Right lobe of liver (tissue), 6 donors: ENCODE results near the gene VANGL1. TPM values are rescaled to one million over a fixed set of nuclear protein-coding genes. Genes with fewer than 3 reads are reported as not detected.

Source experiments
- ATAC-seq, 4 donors: fragments of 200-7000 bp; cut with Tn5 transposase; one replicate each; pipeline ENCODE4 v1.9.1; 2020; ENCODE audit warnings: mild to moderate bottlenecking in 4 of 4, moderate library complexity in 4 of 4
- DNase-seq, 3 donors: peaks; one replicate each; pipeline ENCODE4 v3.0.0-alpha.2; 2020
- H3K27ac ChIP-seq, 3 donors: fragments of 200-600 bp; one replicate each; pipeline ENCODE4 v1.8.0; 2022
- H3K27me3 ChIP-seq, 2 donors: fragments of 200-600 bp; one replicate each; pipeline ENCODE4 v1.8.0; 2022
- H3K36me3 ChIP-seq, 4 donors: fragments of 200-600 bp; sonication (generic) in 1 of 4; one replicate each; pipeline versions ENCODE4 v1.5.1 to v1.8.0; 2017 to 2022; ENCODE audit warnings: control low read depth in 1 of 4
- H3K4me1 ChIP-seq, 4 donors: fragments of 200-600 bp; sonication (generic) in 1 of 4; one replicate each; pipeline versions ENCODE4 v1.5.1 to v1.8.0; 2017 to 2022; ENCODE audit warnings: control low read depth in 1 of 4
- H3K4me3 ChIP-seq, 3 donors: fragments of 200-600 bp; one replicate each; pipeline ENCODE4 v1.8.0; 2022
- H3K9me3 ChIP-seq, 4 donors: fragments of 200-600 bp; sonication (generic) in 1 of 4; one replicate each; pipeline versions ENCODE4 v1.5.1 to v1.8.0; 2017 to 2022; ENCODE audit warnings: control low read depth in 1 of 4
- CTCF ChIP-seq, 4 donors: fragments of 200-600 bp in 3 of 4; fragments of 450-650 bp in 1 of 4; IDR thresholded peaks; one replicate each; pipeline versions ENCODE4 v1.5.1 to v1.8.0; 2016 to 2022; ENCODE audit warnings: antibody characterized with exemption in 4 of 4, mild to moderate bottlenecking in 2 of 4
- POLR2A ChIP-seq: fragments of 450-650 bp; IDR thresholded peaks from one replicate; pipeline ENCODE4 v1.6.1; 2017; ENCODE audit warnings: antibody characterized with exemption, mild to moderate bottlenecking
- WGBS: methylation state at CpG from one replicate; pipeline ENCODE4 v1.1.6; 2018; ENCODE audit warnings: low coverage, low lambda C conversion rate; ENCODE audit not compliant: insufficient coverage; ENCODE audit errors: missing lambda C conversion rate; 5-methylcytosine and 5-hydroxymethylcytosine counted together
- intact Hi-C, 2 donors: fragments of 100-400 bp; cut with DNase I; formaldehyde crosslinking; loops; one replicate each; pipeline versions ENCODE4 v1.11.2 to v1.14.1; 2022
- total RNA-seq, 6 experiments: library from RNA; depleted of rRNA in 2 of 6; stranded (reverse); fragments of >200 nt in 2 of 6; fragmentation: NEBNext Ultra II Directional in 3 of 6; extraction: Animal tissue kit (Norgen Biotek cat#: 25700) in 3 of 6; gene quantifications; one replicate each; pipeline versions ENCODE4 v1.1.0 to v1.2.4, GENCODE V29; 2016 to 2023
- donor health status: DM: no; HTN: yes; CAD: no.
- donor health status: DM: no; HTN: no; CAD: no.
- donor health status: DM: no; HTN: no; CAD: no.
- donor health status: DM: no; HTN: yes; CAD: no.
- donor health status: DM: no; HTN: yes; CAD: no.

VANGL1 gene
- total RNA-seq, 6 experiments from 2014 or later, result 3.3 to 5.1 (median 4.4) TPM

GRCh38 chr1:115647047-115647446 is 5.3 kb downstream of the VANGL1 start:
- Histone ChIP-seq H3K36me3 (no peaks in the 10 kb centered on the region), H3K9me3 (no peaks in the 10 kb centered on the region), H3K27ac (no peak overlapping the region), H3K4me3 (no peak overlapping the region), H3K27me3 (no peaks in the 10 kb centered on the region), H3K4me1 (peaks cover 0 to 8% (median 0%) of the 10 kb centered on the region in 4 donors)
- TF ChIP-seq CTCF (IDR thresholded peaks at IDR 0.05) (no peak), POLR2A (no peak)
- intact Hi-C loops, result no loop called here
- peak in 1 of 4 donors; percentile 52 for ATAC-seq
- WGBS, result 68% methylated on average over 2 of the region's 2 CpGs
- DNase-seq, result no peak

GRCh38 chr1:115647507-115647906 is 5.7 kb downstream of the VANGL1 start:
- H3K36me3 ChIP-seq, result no peaks in the 10 kb centered on the region
- intact Hi-C loops, result no loop called here
- no peaks in the 10 kb centered on the region for H3K27me3 ChIP-seq
- TF ChIP-seq POLR2A, result no peak
- TF ChIP-seq CTCF (IDR thresholded peaks at IDR 0.05), result no peak
- 38% methylated on average over 2 of the region's 2 CpGs for WGBS
- no peak overlapping the region for H3K4me3 ChIP-seq
- H3K9me3 ChIP-seq, result no peaks in the 10 kb centered on the region
- peaks cover 0 to 8% (median 0%) of the 10 kb centered on the region in 4 donors for H3K4me1 ChIP-seq
- no peak for DNase-seq
- H3K27ac ChIP-seq, result no peak overlapping the region
- no peak for ATAC-seq

- intact Hi-C loops, result no loop called here
- Histone ChIP-seq H3K36me3 (no peaks in the 10 kb centered on the region), H3K27ac (no peak overlapping the region), H3K9me3 (no peaks in the 10 kb centered on the region), H3K4me1 (peaks cover 0 to 6% (median 0%) of the 10 kb centered on the region in 4 donors), H3K27me3 (no peaks in the 10 kb centered on the region), H3K4me3 (no peak overlapping the region)
- WGBS, result 95% methylated on average over 3 of the region's 3 CpGs
- no peak for ATAC-seq
- TF ChIP-seq POLR2A (no peak), CTCF (IDR thresholded peaks at IDR 0.05) (no peak)
- DNase-seq, result no peak
Observed at GRCh38 chr1:115647919-115648650, 6.3 kb downstream of the VANGL1 start.

GRCh38 chr1:115648717-115649691 is 7.2 kb downstream of the VANGL1 start:
- peaks cover 0 to 1% (median 0%) of the 10 kb centered on the region in 4 donors for H3K36me3 ChIP-seq
- intact Hi-C loops, result no loop called here
- no peak overlapping the region for H3K4me3 ChIP-seq
- no peaks in the 10 kb centered on the region for H3K4me1 ChIP-seq
- H3K27ac ChIP-seq, result no peak overlapping the region
- ATAC-seq (no peak), DNase-seq (no peak)
- 70% methylated on average over 13 of the region's 13 CpGs for WGBS
- TF ChIP-seq POLR2A (no peak), CTCF (IDR thresholded peaks at IDR 0.05) (no peak)
- H3K9me3 ChIP-seq, result no peaks in the 10 kb centered on the region
- no peaks in the 10 kb centered on the region for H3K27me3 ChIP-seq
